SK-N-SH treated with all-trans-retinoic acid at 6 μM for 48 hours (cell line): Measurements from ENCODE around the gene RIN3.

Experiments used
- ATAC-seq: fragments of 200-7000 bp; cut with Tn5 transposase; 3 replicates; pipeline ENCODE4 v1.9.1; 2020; ENCODE audit warnings: mild to moderate bottlenecking, moderate library complexity
- ARNTL ChIP-seq: fragments of 450-650 bp; formaldehyde crosslinking; IDR thresholded peaks from 2 replicates; pipeline ENCODE4 v1.5.0; 2020; ENCODE audit warnings: low read depth, mild to moderate bottlenecking, moderate library complexity, borderline replicate concordance
- BACH2 ChIP-seq: fragments of 250-450 bp; sonication (Bioruptor Pico); IDR thresholded peaks from 2 replicates; pipeline ENCODE4 v1.9.0; 2021; ENCODE audit warnings: mild to moderate bottlenecking, borderline replicate concordance
- CREB5 ChIP-seq: fragments of 250-450 bp; sonication (Bioruptor Pico); IDR thresholded peaks from 2 replicates; pipeline ENCODE4 v1.5.1; 2020; ENCODE audit warnings: low read depth, mild to moderate bottlenecking, moderate library complexity
- CSDC2 ChIP-seq: fragments of 250-450 bp; sonication (Bioruptor Pico); IDR thresholded peaks from 2 replicates; pipeline ENCODE4 v1.5.0; 2020; ENCODE audit warnings: mild to moderate bottlenecking, moderate library complexity
- CSRNP3 ChIP-seq: fragments of 250-450 bp; sonication (Bioruptor Pico); IDR thresholded peaks from 2 replicates; pipeline ENCODE4 v1.5.1; 2021; ENCODE audit warnings: mild to moderate bottlenecking, moderate library complexity
- ESRRG ChIP-seq: fragments of 250-450 bp; sonication (Bioruptor Pico); IDR thresholded peaks from 2 replicates; pipeline ENCODE4 v1.6.1; 2021; ENCODE audit warnings: mild to moderate bottlenecking
- GLIS3 ChIP-seq: fragments of 250-450 bp; sonication (Bioruptor Pico); IDR thresholded peaks from 2 replicates; pipeline ENCODE4 v1.5.0; 2020; ENCODE audit warnings: mild to moderate bottlenecking, moderate library complexity
- ISL1 ChIP-seq: fragments of 250-450 bp; sonication (Bioruptor Pico); IDR thresholded peaks from 2 replicates; pipeline ENCODE4 v2.1.2; 2022; ENCODE audit warnings: mild to moderate bottlenecking, moderate library complexity
- OSR1 ChIP-seq: fragments of 250-450 bp; sonication (Bioruptor Pico); IDR thresholded peaks from 2 replicates; pipeline ENCODE4 v1.8.0; 2022; ENCODE audit warnings: moderate library complexity, mild to moderate bottlenecking, inconsistent platforms
- PATZ1 ChIP-seq: fragments of 250-450 bp; sonication (Bioruptor Pico); IDR thresholded peaks from 2 replicates; pipeline ENCODE4 v1.8.0; 2020; ENCODE audit warnings: mild to moderate bottlenecking, moderate library complexity, borderline replicate concordance
- POU6F1 ChIP-seq: fragments of 250-450 bp; sonication (Bioruptor Pico); IDR thresholded peaks from 2 replicates; pipeline ENCODE4 v1.8.0; 2021; ENCODE audit warnings: low read depth, mild to moderate bottlenecking, moderate library complexity, borderline replicate concordance
- PPARA ChIP-seq: fragments of 250-450 bp; sonication (Bioruptor Pico); IDR thresholded peaks from 2 replicates; pipeline ENCODE4 v1.5.0; 2020; ENCODE audit warnings: mild to moderate bottlenecking, borderline replicate concordance
- RARB ChIP-seq: fragments of 250-450 bp; sonication (Bioruptor Pico); IDR thresholded peaks from 2 replicates; pipeline ENCODE4 v1.8.0; 2021; ENCODE audit warnings: mild to moderate bottlenecking, moderate library complexity
- SNAI2 ChIP-seq: fragments of 250-450 bp; sonication (Bioruptor Pico); IDR thresholded peaks from 2 replicates; pipeline ENCODE4 v1.5.0; 2020; ENCODE audit warnings: mild to moderate bottlenecking, moderate library complexity
- TCF4 ChIP-seq: fragments of 250-450 bp; sonication (Bioruptor Pico); IDR thresholded peaks from 2 replicates; pipeline ENCODE4 v1.8.0; 2021; ENCODE audit warnings: mild to moderate bottlenecking, moderate library complexity, borderline replicate concordance
- TOX ChIP-seq: fragments of 250-450 bp; sonication (Bioruptor Pico); IDR thresholded peaks from 2 replicates; pipeline ENCODE4 v1.8.0; 2021; ENCODE audit warnings: mild to moderate bottlenecking, moderate library complexity, borderline replicate concordance
- TSHZ2 ChIP-seq: fragments of 250-450 bp; sonication (Bioruptor Pico); IDR thresholded peaks from 2 replicates; pipeline ENCODE4 v1.5.0; 2020; ENCODE audit warnings: mild to moderate bottlenecking, moderate library complexity
- ZC3H10 ChIP-seq: fragments of 250-450 bp; sonication (Bioruptor Pico); IDR thresholded peaks from 2 replicates; pipeline ENCODE4 v1.5.1; 2021; ENCODE audit warnings: mild to moderate bottlenecking, moderate library complexity
- ZFP3 ChIP-seq: fragments of 250-450 bp; sonication (Bioruptor Pico); IDR thresholded peaks from 2 replicates; pipeline ENCODE4 v1.5.0; 2020; ENCODE audit warnings: mild to moderate bottlenecking, moderate library complexity
- ZNF565 ChIP-seq: fragments of 450-650 bp; formaldehyde crosslinking; conservative IDR thresholded peaks from 2 replicates; pipeline ENCODE4 v1.5.0; 2020; ENCODE audit warnings: low read depth, mild to moderate bottlenecking, moderate library complexity
- ZNF70 ChIP-seq: fragments of 450-650 bp; formaldehyde crosslinking; IDR thresholded peaks from 2 replicates; pipeline ENCODE4 v1.5.0; 2020; ENCODE audit warnings: mild to moderate bottlenecking, moderate library complexity
- ZNF8 ChIP-seq: fragments of 450-650 bp; formaldehyde crosslinking; IDR thresholded peaks from 2 replicates; pipeline ENCODE4 v1.5.0; 2020; ENCODE audit warnings: mild to moderate bottlenecking, moderate library complexity

RIN3 gene

GRCh38 chr14:92659765-92660561, 146.4 kb downstream of the RIN3 start:
- TF ChIP-seq TOX (CRISPR knock-in tag) (no peak), GLIS3 (CRISPR knock-in tag) (no peak), TCF4 (CRISPR knock-in tag) (no peak), ZNF8 (CRISPR knock-in tag) (no peak), CSRNP3 (CRISPR knock-in tag) (no peak), ESRRG (CRISPR knock-in tag) (no peak), BACH2 (CRISPR knock-in tag) (no peak), PPARA (no peak), ZNF70 (no peak)
- no peak for ATAC-seq

GRCh38 chr14:92660571-92660970, 147.0 kb downstream of the RIN3 start:
- ATAC-seq = no peak
- TF ChIP-seq ISL1 (no peak), TOX (CRISPR knock-in tag) (no peak), ARNTL (no peak), ESRRG (CRISPR knock-in tag) (no peak), BACH2 (CRISPR knock-in tag) (no peak), TSHZ2 (no peak), TCF4 (CRISPR knock-in tag) (no peak), CREB5 (CRISPR knock-in tag) (no peak), ZC3H10 (CRISPR knock-in tag) (no peak), ZNF70 (no peak), PATZ1 (CRISPR knock-in tag) (no peak), ZNF8 (CRISPR knock-in tag) (no peak), ZFP3 (no peak), POU6F1 (CRISPR knock-in tag) (no peak), CSDC2 (CRISPR knock-in tag) (no peak), SNAI2 (CRISPR knock-in tag) (no peak)

- ATAC-seq = no peak
- no peak for TF ChIP-seq ZFP3
- no peak for TF ChIP-seq RARB
- no peak for TF ChIP-seq ISL1
- TF ChIP-seq TOX (CRISPR knock-in tag) = no peak
- no peak for TF ChIP-seq ZNF565 (CRISPR knock-in tag)
- TF ChIP-seq ZNF8 (CRISPR knock-in tag) = no peak
- TF ChIP-seq OSR1 (CRISPR knock-in tag) = no peak
- TF ChIP-seq GLIS3 (CRISPR knock-in tag) = no peak
- no peak for TF ChIP-seq TCF4 (CRISPR knock-in tag)
- TF ChIP-seq PATZ1 (CRISPR knock-in tag) = no peak
- TF ChIP-seq POU6F1 (CRISPR knock-in tag) = no peak
- no peak for TF ChIP-seq CSRNP3 (CRISPR knock-in tag)
- no peak for TF ChIP-seq ESRRG (CRISPR knock-in tag)
- TF ChIP-seq ZC3H10 (CRISPR knock-in tag) = no peak
- TF ChIP-seq CSDC2 (CRISPR knock-in tag) = no peak
These were observed 149.5 kb downstream of the RIN3 start for GRCh38 chr14:92663049-92663448.
